Liver (tissue), 9 donors: Measurements from ENCODE around the gene PPM1K. TPM values are rescaled to one million over a fixed set of nuclear protein-coding genes. Genes with fewer than 3 reads are reported as not detected.

Source experiments
- DNase-seq: peaks from one replicate; pipeline ENCODE4 v3.0.0-alpha.2; 2017; ENCODE audit warnings: low spot score
- H3K27ac ChIP-seq, 2 donors: one replicate each; pipeline ENCODE4 v1.7.0; 2013; ENCODE audit warnings: inconsistent platforms in 2 of 2, low read length in 2 of 2, control low read depth in 1 of 2, low read depth in 1 of 2, mild to moderate bottlenecking in 1 of 2
- H3K27me3 ChIP-seq, 4 donors: one replicate each; pipeline versions ENCODE4 v1.6.1 to v1.7.0; 2013; ENCODE audit warnings: low read length in 3 of 4, inconsistent platforms in 1 of 4, mild to moderate bottlenecking in 1 of 4, moderate library complexity in 1 of 4; ENCODE audit not compliant: control insufficient read depth in 4 of 4, insufficient read depth in 4 of 4
- H3K36me3 ChIP-seq, 4 donors: one replicate each; pipeline versions ENCODE4 v1.6.1 to v1.7.0; 2013; ENCODE audit warnings: low read length in 3 of 4, mild to moderate bottlenecking in 3 of 4, low read depth in 1 of 4, moderate library complexity in 1 of 4; ENCODE audit not compliant: control insufficient read depth in 4 of 4, insufficient read depth in 3 of 4
- H3K4me1 ChIP-seq, 4 donors: one replicate each; pipeline versions ENCODE4 v1.6.1 to v1.7.0; 2013; ENCODE audit warnings: low read length in 3 of 4, mild to moderate bottlenecking in 3 of 4, moderate library complexity in 1 of 4; ENCODE audit not compliant: control insufficient read depth in 4 of 4, insufficient read depth in 4 of 4
- H3K4me3 ChIP-seq, 3 donors: one replicate each; pipeline versions ENCODE4 v1.6.1 to v1.7.0; 2013; ENCODE audit warnings: low read length in 3 of 3, control low read depth in 1 of 3, low read depth in 1 of 3, mild to moderate bottlenecking in 1 of 3
- H3K9ac ChIP-seq, 2 donors: one replicate each; pipeline ENCODE4 v1.7.0; 2013; ENCODE audit warnings: low read length in 2 of 2, mild to moderate bottlenecking in 2 of 2, moderate library complexity in 2 of 2, control low read depth in 1 of 2, low read depth in 1 of 2
- H3K9me3 ChIP-seq, 4 donors: one replicate each; pipeline versions ENCODE4 v1.6.1 to v1.7.0; 2013; ENCODE audit warnings: low read length in 3 of 4; ENCODE audit not compliant: control insufficient read depth in 4 of 4
- ATF3 ChIP-seq: IDR thresholded peaks from 2 replicates; pipeline ENCODE4 v1.6.1; 2016; ENCODE audit warnings: antibody characterized with exemption
- EGR1 ChIP-seq, 2 donors: IDR thresholded peaks; 2 replicates each; pipeline ENCODE4 v1.6.1; 2016 to 2018; ENCODE audit warnings: antibody characterized with exemption in 2 of 2, low read depth in 2 of 2
- FOXA1 ChIP-seq: IDR thresholded peaks from 2 replicates; pipeline ENCODE4 v1.6.1; 2016; ENCODE audit warnings: antibody characterized with exemption
- FOXA2 ChIP-seq: IDR thresholded peaks from 2 replicates; pipeline ENCODE4 v1.6.1; 2016; ENCODE audit warnings: antibody characterized with exemption
- GABPA ChIP-seq, 2 donors: IDR thresholded peaks in 1 of 2; conservative IDR thresholded peaks in 1 of 2; 2 replicates each; pipeline ENCODE4 v1.6.1; 2016; ENCODE audit warnings: antibody characterized with exemption in 2 of 2, mild to moderate bottlenecking in 1 of 2, moderate library complexity in 1 of 2
- HNF4A ChIP-seq, 2 donors: conservative IDR thresholded peaks; 2 replicates each; pipeline ENCODE4 v1.6.1; 2016; ENCODE audit warnings: antibody characterized with exemption in 2 of 2, mild to moderate bottlenecking in 2 of 2
- HNF4G ChIP-seq: IDR thresholded peaks from 2 replicates; pipeline ENCODE4 v1.6.1; 2016; ENCODE audit warnings: antibody characterized with exemption
- MAX ChIP-seq: IDR thresholded peaks from 2 replicates; pipeline ENCODE4 v1.6.1; 2016; ENCODE audit warnings: antibody characterized with exemption
- NR2F2 ChIP-seq: IDR thresholded peaks from 2 replicates; pipeline ENCODE4 v1.6.1; 2016; ENCODE audit warnings: antibody characterized with exemption
- RXRA ChIP-seq, 2 donors: IDR thresholded peaks; 2 replicates each; pipeline ENCODE4 v1.6.1; 2017 to 2018; ENCODE audit warnings: antibody characterized with exemption in 2 of 2, mild to moderate bottlenecking in 1 of 2
- SP1 ChIP-seq: IDR thresholded peaks from 2 replicates; pipeline ENCODE4 v1.6.1; 2018; ENCODE audit warnings: antibody characterized with exemption, mild to moderate bottlenecking
- TAF1 ChIP-seq: conservative IDR thresholded peaks from 2 replicates; pipeline ENCODE4 v1.6.1; 2016; ENCODE audit warnings: antibody characterized with exemption, mild to moderate bottlenecking
- YY1 ChIP-seq: IDR thresholded peaks from 2 replicates; pipeline ENCODE4 v1.6.1; 2016; ENCODE audit warnings: antibody characterized with exemption, mild to moderate bottlenecking
- WGBS: extraction: QIAGEN DNeasy Blood & Tissue Kit; methylation state at CpG from one replicate; pipeline ENCODE4 v1.1.7; 2013; 5-methylcytosine and 5-hydroxymethylcytosine counted together
- polyA plus RNA-seq, 2 donors: library from polyadenylated mRNA; stranded (reverse) in 1 of 2; unstranded in 1 of 2; fragments of 200-250 nt in 1 of 2; fragments of >200 nt in 1 of 2; fragmentation: Nextera tagmentation in 1 of 2; extraction: Ambion mirVana in 1 of 2; gene quantifications; one replicate each; pipeline versions ENCODE4 v1.2.1 to v1.2.3, GENCODE V29; 2013 to 2015
- total RNA-seq, 2 donors: library from RNA; depleted of rRNA; stranded (reverse); fragments of >200 nt; gene quantifications; one replicate each; pipeline ENCODE4 v1.2.3, GENCODE V29; 2014
- TF ChIP-seq, protein P1 (sequence below): fragments of 150-350 bp; IDR thresholded peaks from 2 replicates; pipeline ENCODE4 v1.5.1; 2017; ENCODE audit warnings: improper control_type of control experiment, low read depth, low read length; ENCODE audit not compliant: missing input control
- TF ChIP-seq, protein P2 (sequence below): IDR thresholded peaks from 2 replicates; pipeline ENCODE4 v1.6.1; 2016; ENCODE audit warnings: antibody characterized with exemption, mild to moderate bottlenecking
- donor health status: healthy.
- donor health status: healthy.
- donor health status: healthy.
- donor health status: healthy.
- donor health status: healthy.

Gene PPM1K
- total and polyA plus RNA-seq, 4 donors = 1.3 to 12.7 (median 6.7) TPM

DNA sequence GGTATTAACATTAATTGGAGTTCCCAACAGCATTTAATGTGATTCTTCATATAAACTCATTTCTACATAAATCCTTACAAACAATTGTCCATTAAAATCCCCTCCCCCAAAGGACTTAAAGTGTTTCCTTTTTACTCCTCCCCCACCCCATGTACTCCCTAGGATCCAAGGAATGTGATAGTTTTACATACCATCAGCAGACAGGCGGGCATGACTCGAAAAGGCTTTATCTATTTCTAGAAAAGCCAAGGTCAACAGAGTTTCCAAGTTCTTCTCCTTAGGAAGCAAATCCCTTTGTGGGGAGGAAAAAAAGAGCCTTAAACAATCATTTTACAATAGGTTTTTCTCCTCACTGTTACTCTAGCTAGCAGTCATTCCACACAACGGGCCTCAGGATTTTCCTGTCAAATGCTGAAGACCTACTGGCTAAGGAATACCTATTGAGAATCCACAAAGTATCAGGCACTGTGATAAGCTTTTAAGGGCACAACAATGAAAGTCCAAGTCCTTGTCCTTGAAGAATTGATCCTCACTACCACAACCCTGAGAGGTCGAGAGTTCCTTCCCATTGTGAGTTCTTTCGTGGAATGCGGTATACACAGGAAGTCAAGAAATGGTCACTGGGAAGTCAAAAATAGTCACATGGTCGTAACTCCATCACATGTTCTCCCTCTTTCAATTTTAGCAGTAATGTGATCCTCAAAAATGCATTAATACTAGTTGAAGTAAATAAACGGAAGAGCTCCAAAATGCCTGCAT is 7.2 kb downstream of the PPM1K start:
- 91% methylated on average over 8 of the region's 8 CpGs for WGBS
- Histone ChIP-seq H3K4me1 (peaks cover 1 to 7% (median 3%) of the 10 kb centered on the region in 4 donors), H3K27ac (no peak overlapping the region), H3K36me3 (peaks cover 0 to 2% (median 0%) of the 10 kb centered on the region in 4 donors), H3K9ac (no peak overlapping the region), H3K27me3 (no peaks in the 10 kb centered on the region), H3K4me3 (no peak overlapping the region), H3K9me3 (no peaks in the 10 kb centered on the region)
- DNase-seq = no peak
- TF ChIP-seq SP1 (no peak), TAF1 (no peak), GABPA (IDR thresholded peaks at IDR 0.05 in 1 of 2, conservative IDR thresholded peaks at IDR 0.05 in 1 of 2) (no peak), FOXA1 (no peak), YY1 (no peak), HNF4G (no peak), MAX (no peak), FOXA2 (no peak), NR2F2 (no peak), HNF4A (conservative IDR thresholded peaks at IDR 0.05) (no peak), RXRA (IDR thresholded peaks at IDR 0.05) (no peak)
- TF ChIP-seq, protein P1, sequence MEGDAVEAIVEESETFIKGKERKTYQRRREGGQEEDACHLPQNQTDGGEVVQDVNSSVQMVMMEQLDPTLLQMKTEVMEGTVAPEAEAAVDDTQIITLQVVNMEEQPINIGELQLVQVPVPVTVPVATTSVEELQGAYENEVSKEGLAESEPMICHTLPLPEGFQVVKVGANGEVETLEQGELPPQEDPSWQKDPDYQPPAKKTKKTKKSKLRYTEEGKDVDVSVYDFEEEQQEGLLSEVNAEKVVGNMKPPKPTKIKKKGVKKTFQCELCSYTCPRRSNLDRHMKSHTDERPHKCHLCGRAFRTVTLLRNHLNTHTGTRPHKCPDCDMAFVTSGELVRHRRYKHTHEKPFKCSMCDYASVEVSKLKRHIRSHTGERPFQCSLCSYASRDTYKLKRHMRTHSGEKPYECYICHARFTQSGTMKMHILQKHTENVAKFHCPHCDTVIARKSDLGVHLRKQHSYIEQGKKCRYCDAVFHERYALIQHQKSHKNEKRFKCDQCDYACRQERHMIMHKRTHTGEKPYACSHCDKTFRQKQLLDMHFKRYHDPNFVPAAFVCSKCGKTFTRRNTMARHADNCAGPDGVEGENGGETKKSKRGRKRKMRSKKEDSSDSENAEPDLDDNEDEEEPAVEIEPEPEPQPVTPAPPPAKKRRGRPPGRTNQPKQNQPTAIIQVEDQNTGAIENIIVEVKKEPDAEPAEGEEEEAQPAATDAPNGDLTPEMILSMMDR = no peak
- TF ChIP-seq, protein P2, sequence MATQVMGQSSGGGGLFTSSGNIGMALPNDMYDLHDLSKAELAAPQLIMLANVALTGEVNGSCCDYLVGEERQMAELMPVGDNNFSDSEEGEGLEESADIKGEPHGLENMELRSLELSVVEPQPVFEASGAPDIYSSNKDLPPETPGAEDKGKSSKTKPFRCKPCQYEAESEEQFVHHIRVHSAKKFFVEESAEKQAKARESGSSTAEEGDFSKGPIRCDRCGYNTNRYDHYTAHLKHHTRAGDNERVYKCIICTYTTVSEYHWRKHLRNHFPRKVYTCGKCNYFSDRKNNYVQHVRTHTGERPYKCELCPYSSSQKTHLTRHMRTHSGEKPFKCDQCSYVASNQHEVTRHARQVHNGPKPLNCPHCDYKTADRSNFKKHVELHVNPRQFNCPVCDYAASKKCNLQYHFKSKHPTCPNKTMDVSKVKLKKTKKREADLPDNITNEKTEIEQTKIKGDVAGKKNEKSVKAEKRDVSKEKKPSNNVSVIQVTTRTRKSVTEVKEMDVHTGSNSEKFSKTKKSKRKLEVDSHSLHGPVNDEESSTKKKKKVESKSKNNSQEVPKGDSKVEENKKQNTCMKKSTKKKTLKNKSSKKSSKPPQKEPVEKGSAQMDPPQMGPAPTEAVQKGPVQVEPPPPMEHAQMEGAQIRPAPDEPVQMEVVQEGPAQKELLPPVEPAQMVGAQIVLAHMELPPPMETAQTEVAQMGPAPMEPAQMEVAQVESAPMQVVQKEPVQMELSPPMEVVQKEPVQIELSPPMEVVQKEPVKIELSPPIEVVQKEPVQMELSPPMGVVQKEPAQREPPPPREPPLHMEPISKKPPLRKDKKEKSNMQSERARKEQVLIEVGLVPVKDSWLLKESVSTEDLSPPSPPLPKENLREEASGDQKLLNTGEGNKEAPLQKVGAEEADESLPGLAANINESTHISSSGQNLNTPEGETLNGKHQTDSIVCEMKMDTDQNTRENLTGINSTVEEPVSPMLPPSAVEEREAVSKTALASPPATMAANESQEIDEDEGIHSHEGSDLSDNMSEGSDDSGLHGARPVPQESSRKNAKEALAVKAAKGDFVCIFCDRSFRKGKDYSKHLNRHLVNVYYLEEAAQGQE = no peak

DNA sequence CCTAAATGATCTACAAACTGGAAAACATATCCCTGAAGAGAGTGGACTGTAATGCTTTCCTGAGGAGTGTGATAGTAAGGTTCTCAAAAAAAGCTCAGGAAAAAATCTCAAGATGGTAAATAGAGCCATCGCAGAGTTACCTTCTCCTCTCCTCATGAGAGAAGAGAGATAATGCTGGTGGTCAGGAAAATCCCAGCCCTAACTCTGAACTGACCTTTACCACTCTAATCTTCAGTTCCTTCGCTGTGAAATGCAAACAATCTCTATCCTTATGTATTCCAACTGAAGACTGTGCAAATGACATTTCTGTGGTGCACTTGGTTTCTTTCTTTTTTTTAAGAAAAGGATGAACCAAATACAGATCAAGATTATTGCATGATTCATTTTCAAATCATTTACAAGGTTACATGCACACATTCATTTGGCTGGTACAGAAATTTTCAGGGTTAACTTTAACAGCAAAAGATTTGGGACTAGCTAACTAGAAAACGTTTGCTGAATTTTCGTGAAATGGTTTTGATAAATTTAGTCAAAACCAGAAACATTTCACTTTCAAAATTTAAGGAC is 8.3 kb downstream of the PPM1K start:
- no peak overlapping the region for H3K27ac ChIP-seq
- WGBS = 88% methylated on average over 4 of the region's 4 CpGs
- H3K27me3 ChIP-seq = no peaks in the 10 kb centered on the region
- H3K9ac ChIP-seq = no peak overlapping the region
- H3K9me3 ChIP-seq = no peaks in the 10 kb centered on the region
- no peak for DNase-seq
- H3K4me3 ChIP-seq = no peak overlapping the region
- peaks cover 0 to 2% (median 0%) of the 10 kb centered on the region in 4 donors for H3K4me1 ChIP-seq
- no peak for TF ChIP-seq YY1
- TF ChIP-seq HNF4G = no peak
- no peak for TF ChIP-seq TAF1
- TF ChIP-seq GABPA (IDR thresholded peaks at IDR 0.05 in 1 of 2, conservative IDR thresholded peaks at IDR 0.05 in 1 of 2) = no peak
- TF ChIP-seq SP1 = no peak
- TF ChIP-seq RXRA (IDR thresholded peaks at IDR 0.05) = no peak
- TF ChIP-seq FOXA2 = no peak
- no peak for TF ChIP-seq ATF3
- TF ChIP-seq FOXA1 = no peak
- TF ChIP-seq, protein P2 = no peak
- TF ChIP-seq HNF4A (conservative IDR thresholded peaks at IDR 0.05) = no peak
- TF ChIP-seq, protein P1 = no peak
- no peak for TF ChIP-seq EGR1 (IDR thresholded peaks at IDR 0.05; ENCODE audit: low read depth in 2 of 2)
- peaks cover 0 to 2% (median 0%) of the 10 kb centered on the region in 4 donors for H3K36me3 ChIP-seq
